Activated CD8-positive, alpha-beta memory T cell treated with anti-CD3 and anti-CD28 coated beads, Interleukin-2, amount 50 U/mL, for 4 hours (primary cell): ENCODE data around the gene NHLRC4.

Experiments
- DNase-seq: peaks from one replicate; pipeline ENCODE4 v3.0.0-alpha.2; 2020

Gene NHLRC4

GRCh38 chr16:606656-607307 lies 40.0 kb downstream of the NHLRC4 start:
- DNase-seq, result no peak

- DNase-seq, result no peak
Measured at GRCh38 chr16:608019-608418, 41.2 kb downstream of the NHLRC4 start.

DNA sequence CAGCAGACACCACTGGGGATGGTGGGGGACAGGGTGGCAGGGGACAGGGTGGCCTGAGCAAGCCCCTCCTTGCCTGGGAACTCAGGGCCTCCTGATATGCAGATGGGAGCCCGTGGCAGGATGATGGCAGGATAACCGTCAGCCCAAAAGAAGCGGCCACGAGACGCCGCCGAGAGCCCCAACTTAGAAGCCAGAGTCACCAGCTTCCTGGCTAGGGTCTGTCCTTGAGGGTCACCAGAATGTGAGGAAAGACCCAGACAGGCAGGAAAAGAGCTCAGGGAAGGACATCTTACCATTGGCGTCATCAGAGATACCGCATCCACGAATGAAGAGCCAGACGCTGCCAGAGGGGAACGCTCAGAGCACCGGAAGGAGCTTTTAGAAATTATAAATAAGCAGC lies 42.5 kb downstream of the NHLRC4 start:
- DNase-seq, result no peak

DNA sequence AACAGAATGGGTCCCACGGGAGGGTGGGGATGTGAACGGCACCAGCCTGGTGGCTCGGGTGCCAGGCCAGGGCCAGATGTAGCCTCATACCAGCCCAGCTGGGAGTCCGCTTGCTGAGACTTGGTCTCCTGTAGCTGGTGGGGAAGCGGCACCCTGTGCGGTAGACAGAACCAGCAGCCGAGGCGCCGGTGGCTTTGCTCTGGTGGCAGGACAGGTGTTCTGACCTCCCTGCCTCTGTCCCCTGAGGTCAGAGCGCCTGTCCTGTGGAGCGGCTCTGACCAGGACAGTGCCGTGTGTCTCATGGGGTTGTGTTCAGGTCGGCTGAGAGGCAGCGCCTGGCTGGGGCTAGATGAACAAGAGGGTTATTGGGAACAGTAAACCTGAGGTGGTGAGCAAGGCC lies 43.2 kb downstream of the NHLRC4 start:
- no peak for DNase-seq

DNA sequence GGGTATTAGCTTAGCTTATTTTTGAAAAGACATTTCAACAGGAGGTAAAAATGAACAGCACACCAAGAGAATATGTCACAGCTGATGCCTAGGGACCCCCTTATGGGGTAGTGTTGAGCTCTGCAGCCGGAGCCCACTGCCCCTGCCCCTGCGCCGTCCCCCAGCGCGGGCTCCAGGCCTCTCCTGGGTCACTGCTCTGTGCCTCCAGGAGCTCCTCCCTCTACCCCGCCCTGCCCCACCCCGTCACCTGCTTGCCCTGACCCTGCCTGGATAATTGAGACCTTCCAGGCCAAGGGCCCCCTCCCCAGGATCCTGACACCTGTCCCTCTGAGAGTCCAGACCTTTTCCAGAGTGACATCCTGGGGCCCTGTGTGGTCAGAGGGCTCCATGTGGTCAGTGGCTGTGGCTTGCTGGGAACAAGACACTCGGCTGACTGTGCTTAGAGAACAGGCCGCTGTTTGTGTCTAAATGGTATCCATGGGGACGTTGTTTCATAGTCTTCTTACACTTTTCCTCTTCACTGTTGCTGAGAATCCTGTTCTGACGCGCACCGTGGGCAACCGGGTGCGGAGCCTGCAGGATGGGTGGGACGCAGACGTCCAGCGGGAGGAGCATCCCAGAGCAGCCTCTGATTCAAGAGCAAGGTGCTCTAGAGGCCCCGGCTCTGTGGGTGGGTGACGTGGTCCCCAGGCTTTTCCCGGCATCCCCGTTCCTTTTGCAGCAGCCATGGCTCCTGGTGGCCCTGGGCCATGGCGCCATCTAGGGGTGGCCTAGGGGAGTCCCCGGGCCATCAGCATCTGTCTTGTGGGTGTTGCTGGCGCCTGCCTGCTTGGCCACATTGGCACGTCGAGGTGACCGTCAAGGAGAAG lies 43.9 kb downstream of the NHLRC4 start:
- DNase-seq, result peak; percentile 67

- DNase-seq, result no peak
Measured at GRCh38 chr16:615122-615521, 48.3 kb downstream of the NHLRC4 start.

- no peak for DNase-seq
Measured at GRCh38 chr16:616733-617586, 50.2 kb downstream of the NHLRC4 start.

DNA sequence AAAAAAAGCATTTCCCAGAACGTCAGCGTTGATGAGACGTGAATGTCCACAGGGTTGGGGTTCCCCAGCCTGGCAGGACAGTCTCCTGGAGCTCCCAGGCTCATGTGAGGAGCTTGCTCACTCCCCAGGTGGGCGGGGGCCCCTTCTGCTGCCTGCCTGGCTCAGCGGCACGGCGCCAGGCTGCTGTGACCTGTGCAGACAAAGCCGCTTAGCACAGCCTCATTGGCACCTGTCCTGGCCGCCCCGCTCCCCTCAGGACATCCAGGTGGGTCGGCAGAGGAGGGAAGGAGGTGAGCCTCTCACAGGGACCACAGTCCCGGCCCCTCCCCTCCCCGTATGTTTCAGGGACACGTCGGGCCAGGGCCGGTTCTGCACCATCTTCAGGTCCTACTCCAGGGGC lies 51.0 kb downstream of the NHLRC4 start:
- no peak for DNase-seq
